Measurements from ENCODE around the gene OGFOD3. TPM values are rescaled to one million over a fixed set of nuclear protein-coding genes. Genes with fewer than 3 reads are reported as not detected.

Gene OGFOD3
- total and polyA plus RNA-seq, 9 of the 15 experiments (the other 6 are each of a cell fraction or from before 2014, with no cell fraction given): 0.69 to 44.7 (median 18.9) TPM

- TF ChIP-seq BMI1 (IDR thresholded peaks at IDR 0.05; ENCODE audit: low read length): no peak
- no peak for TF ChIP-seq ZNF695 (CRISPR knock-in tag; IDR thresholded peaks at IDR 0.05)
- TF ChIP-seq E4F1 (CRISPR knock-in tag; IDR thresholded peaks at IDR 0.05; ENCODE audit: borderline replicate concordance): no peak
- no peak for TF ChIP-seq ZKSCAN8 (CRISPR knock-in tag; IDR thresholded peaks at IDR 0.05)
- no peak for TF ChIP-seq ZFP1 (CRISPR knock-in tag; IDR thresholded peaks at IDR 0.05)
- TF ChIP-seq ZNF785 (CRISPR knock-in tag; IDR thresholded peaks at IDR 0.05): no peak
- no peak for TF ChIP-seq ELK3 (CRISPR knock-in tag; IDR thresholded peaks at IDR 0.05)
- TF ChIP-seq HNRNPH1 (optimal IDR thresholded peaks at IDR 0.05; ENCODE audit: low read depth, low read length): no peak
- no peak for TF ChIP-seq RBM25 (IDR thresholded peaks at IDR 0.05; ENCODE audit: low read depth, low read length, severe bottlenecking)
- no peak for TF ChIP-seq ZNF586 (CRISPR knock-in tag; conservative IDR thresholded peaks at IDR 0.05)
- no peak for TF ChIP-seq PURB (CRISPR knock-in tag; IDR thresholded peaks at IDR 0.05; ENCODE audit: low read depth)
- peak; percentile 24 for TF ChIP-seq MGA (IDR thresholded peaks at IDR 0.05)
These were observed 32.1 kb upstream of the OGFOD3 start, which contains the start of gene CYBC1 (continued) for GRCh38 chr17:82450357-82451106.
